Vagina (tissue), 2 donors: ENCODE results near the gene PCNX4.

Experiments
- CTCF ChIP-seq, 3 experiments: fragments of 450-650 bp in 2 of 3; fragments of 200-600 bp in 1 of 3; sonication (generic) in 1 of 3; IDR thresholded peaks; one replicate each; pipeline ENCODE4 v1.5.1; 2017 to 2019; ENCODE audit warnings: antibody characterized with exemption in 3 of 3, mild to moderate bottlenecking in 2 of 3, moderate library complexity in 2 of 3
- POLR2A ChIP-seq, 2 donors: fragments of 450-650 bp; IDR thresholded peaks; one replicate each; pipeline ENCODE4 v1.6.1; 2017; ENCODE audit warnings: antibody characterized with exemption in 2 of 2, mild to moderate bottlenecking in 2 of 2, moderate library complexity in 2 of 2
- POLR2AphosphoS5 ChIP-seq, 2 donors: sonication (generic); formaldehyde crosslinking; IDR thresholded peaks; one replicate each; pipeline ENCODE4 v1.9.0; 2017; ENCODE audit warnings: antibody characterized with exemption in 2 of 2, mild to moderate bottlenecking in 2 of 2, low read depth in 1 of 2; ENCODE audit not compliant: insufficient read depth in 1 of 2

DNA sequence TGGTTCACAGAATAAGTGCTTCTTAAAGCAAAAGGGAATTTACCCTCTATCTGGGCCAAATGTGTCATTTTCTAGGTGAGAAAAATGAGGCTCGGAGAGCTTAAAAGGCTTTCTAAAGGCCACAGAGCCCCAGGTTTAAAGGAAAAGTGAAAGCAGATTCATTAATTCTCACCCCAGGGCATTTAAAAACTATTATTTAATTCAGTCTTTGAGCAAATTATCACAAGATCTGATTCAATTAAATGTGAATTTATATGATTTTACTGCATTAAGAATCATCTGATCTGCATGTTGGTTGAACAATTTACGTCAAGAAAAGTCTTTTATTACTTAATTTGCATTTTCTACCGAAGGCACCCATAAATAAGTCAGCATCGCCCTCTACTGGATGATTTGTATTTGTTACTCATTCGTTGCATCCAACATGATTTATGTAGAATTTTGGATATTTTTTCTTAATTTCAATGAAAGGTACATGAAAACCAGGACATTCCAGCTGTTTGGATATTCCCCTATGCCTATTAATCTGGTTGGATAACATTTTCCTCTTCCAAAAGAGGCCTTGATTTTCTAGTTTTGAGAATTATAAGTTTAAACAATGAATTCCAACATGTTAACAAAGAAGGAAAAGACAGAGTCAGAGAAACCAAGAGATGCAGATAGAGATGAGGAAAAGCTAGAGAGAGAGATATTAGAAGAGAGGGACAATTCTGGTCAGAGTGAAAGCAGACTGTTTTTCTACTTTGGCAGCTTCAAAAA, 92.6 kb downstream of the PCNX4 start:
- TF ChIP-seq CTCF (IDR thresholded peaks at IDR 0.05) (peak; percentile 70 to 87 (median 76)), POLR2A (IDR thresholded peaks at IDR 0.05) (no peak), POLR2AphosphoS5 (IDR thresholded peaks at IDR 0.05; ENCODE audit: insufficient read depth in 1 of 2, low read depth in 1 of 2) (peak in 1 of 2 donors; percentile 45)
